Sigmoid colon (tissue), 7 donors: ENCODE data around the gene PCSK5. TPM values are rescaled to one million over a fixed set of nuclear protein-coding genes. Genes with fewer than 3 reads are reported as not detected.

ENCODE experiments used
- DNase-seq: peaks from one replicate; pipeline ENCODE4 v3.0.0-alpha.2; 2019
- H3K27ac ChIP-seq, 4 donors: fragments of 200-600 bp; sonication (generic); one replicate each; pipeline ENCODE4 v1.5.1; 2016 to 2019; ENCODE audit warnings: mild to moderate bottlenecking in 1 of 4
- H3K27me3 ChIP-seq, 3 donors: fragments of 200-600 bp; sonication (generic); one replicate each; pipeline ENCODE4 v1.5.1; 2019; ENCODE audit warnings: mild to moderate bottlenecking in 1 of 3
- H3K36me3 ChIP-seq, 4 donors: fragments of 200-600 bp; sonication (generic); one replicate each; pipeline ENCODE4 v1.5.1; 2016 to 2019
- H3K4me1 ChIP-seq, 4 donors: fragments of 200-600 bp; sonication (generic); one replicate each; pipeline ENCODE4 v1.5.1; 2017 to 2019
- H3K4me3 ChIP-seq, 4 donors: fragments of 200-600 bp; sonication (generic); one replicate each; pipeline ENCODE4 v1.5.1; 2017 to 2019; ENCODE audit warnings: mild to moderate bottlenecking in 2 of 4, moderate library complexity in 1 of 4
- H3K9me3 ChIP-seq, 4 donors: fragments of 200-600 bp in 3 of 4; sonication (generic) in 3 of 4; one replicate each; pipeline versions ENCODE4 v1.5.1 to v1.6.1; 2013 to 2019
- EP300 ChIP-seq, 4 donors: sonication (generic); formaldehyde crosslinking; IDR thresholded peaks; one replicate each; pipeline ENCODE4 v1.6.1; 2017; ENCODE audit warnings: antibody characterized with exemption in 4 of 4
- POLR2A ChIP-seq, 2 donors: fragments of 450-650 bp; IDR thresholded peaks; one replicate each; pipeline ENCODE4 v1.6.1; 2016; ENCODE audit warnings: antibody characterized with exemption in 2 of 2, mild to moderate bottlenecking in 2 of 2, moderate library complexity in 2 of 2
- POLR2AphosphoS5 ChIP-seq, 4 donors: sonication (generic); formaldehyde crosslinking; IDR thresholded peaks; one replicate each; pipeline ENCODE4 v1.6.1; 2017; ENCODE audit warnings: antibody characterized with exemption in 4 of 4
- intact Hi-C: fragments of 100-400 bp; cut with DNase I; formaldehyde crosslinking; loops from one replicate; pipeline ENCODE4 v1.15.1; 2023
- polyA plus RNA-seq, 3 donors: library from polyadenylated mRNA; stranded (reverse); fragments of 200-250 nt; gene quantifications; one replicate each; pipeline ENCODE4 v1.2.3, GENCODE V29; 2013
- total RNA-seq, 4 donors: library from RNA; depleted of rRNA; stranded (reverse); fragments of >200 nt; gene quantifications; one replicate each; pipeline ENCODE4 v1.1.0, GENCODE V29; 2016
- donor health status: healthy with polysubstance abuse.
- donor health status: Bipolar disorder and iron deficiency.
- donor health status: healthy.

PCSK5 gene
- total and polyA plus RNA-seq, 7 donors, result 2.4 to 23.5 (median 8.4) TPM

DNA sequence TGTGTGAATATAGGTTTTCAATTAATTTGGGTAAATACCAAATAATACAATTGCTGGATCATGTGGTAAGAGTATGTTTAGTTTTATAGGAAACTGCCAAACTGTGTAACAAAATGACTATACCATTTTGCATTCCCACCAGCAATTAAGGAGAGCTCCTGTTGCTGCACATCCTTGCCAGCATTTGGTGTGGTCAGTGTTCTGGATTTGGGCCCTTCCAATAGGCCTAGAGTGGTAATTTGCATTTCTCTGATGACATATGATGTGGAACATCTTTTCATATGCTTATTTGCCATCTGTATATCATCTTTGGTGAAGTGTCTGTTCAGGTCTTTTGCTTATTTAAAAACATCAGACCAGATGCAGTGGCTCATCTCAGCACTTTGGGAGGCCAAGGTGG, 515.4 kb downstream of the PCSK5 start:
- Histone ChIP-seq H3K36me3 (no peaks in the 10 kb centered on the region), H3K9me3 (no peaks in the 10 kb centered on the region), H3K27me3 (no peaks in the 10 kb centered on the region), H3K27ac (no peak overlapping the region), H3K4me1 (peaks cover 0 to 5% (median 0%) of the 10 kb centered on the region in 4 donors), H3K4me3 (no peak overlapping the region)
- no peak for TF ChIP-seq EP300 (IDR thresholded peaks at IDR 0.05)
- TF ChIP-seq POLR2AphosphoS5 (IDR thresholded peaks at IDR 0.05), result no peak
- no peak for TF ChIP-seq POLR2A (IDR thresholded peaks at IDR 0.05)
- intact Hi-C loops, result no loop called here
- DNase-seq, result no peak
